Breast epithelium (tissue), 3 donors: Measurements from ENCODE around the gene TNPO1.

ENCODE experiments used
- CTCF ChIP-seq, 3 donors: fragments of 450-650 bp; IDR thresholded peaks; one replicate each; pipeline ENCODE4 v1.5.1; 2016 to 2017; ENCODE audit warnings: antibody characterized with exemption in 3 of 3, mild to moderate bottlenecking in 3 of 3, moderate library complexity in 3 of 3
- POLR2AphosphoS5 ChIP-seq, 3 donors: sonication (generic); formaldehyde crosslinking; IDR thresholded peaks; one replicate each; pipeline ENCODE4 v1.6.1; 2017; ENCODE audit warnings: antibody characterized with exemption in 3 of 3

- TF ChIP-seq CTCF (IDR thresholded peaks at IDR 0.05) (no peak), POLR2AphosphoS5 (IDR thresholded peaks at IDR 0.05) (no peak)
Observed at GRCh38 chr5:72921886-72922285, 105.4 kb downstream of the TNPO1 start.
